ENCODE results near the gene KANSL1L. TPM values are rescaled to one million over a fixed set of nuclear protein-coding genes. Genes with fewer than 3 reads are reported as not detected.
A peak's percentile ranks its signal among the peaks of the same experiment; 100 is the strongest.

The KANSL1L gene
- polyA plus RNA-seq, 1 of the 3 experiments (the other 2 are of a cell fraction) = 5.5 TPM

DNA sequence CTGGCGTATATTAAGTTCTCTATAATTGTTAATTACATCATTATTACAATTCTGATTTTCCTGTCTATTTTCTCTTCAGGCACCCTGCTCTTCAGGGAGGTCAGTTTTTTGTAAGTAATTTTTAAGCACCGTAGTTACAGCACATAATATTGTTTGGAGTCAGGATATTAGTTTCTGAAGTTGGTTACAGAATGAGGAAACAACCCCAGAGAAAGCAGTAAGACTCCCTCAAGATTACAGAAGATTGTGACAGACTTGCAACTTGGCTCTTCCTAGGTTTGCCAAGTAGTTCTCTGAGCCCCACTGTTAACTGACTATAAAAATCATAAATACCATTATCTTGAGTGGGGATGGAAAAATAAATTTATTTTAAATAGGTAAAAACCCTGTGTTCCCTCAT is 167.8 kb downstream of the KANSL1L start:
- CTCF ChIA-PET = interaction anchor here (1.1 kb wide), 1 partner anchor 196 kb away, joined by 4 read pairs; no protein-coding TSS in a partner anchor
- Histone ChIP-seq H3K27ac (ENCODE audit: low read depth in 2 of 2, low read length in 1 of 2) (no peak overlapping the region), H2AFZ (ENCODE audit: low read depth) (no peak overlapping the region)

DNA sequence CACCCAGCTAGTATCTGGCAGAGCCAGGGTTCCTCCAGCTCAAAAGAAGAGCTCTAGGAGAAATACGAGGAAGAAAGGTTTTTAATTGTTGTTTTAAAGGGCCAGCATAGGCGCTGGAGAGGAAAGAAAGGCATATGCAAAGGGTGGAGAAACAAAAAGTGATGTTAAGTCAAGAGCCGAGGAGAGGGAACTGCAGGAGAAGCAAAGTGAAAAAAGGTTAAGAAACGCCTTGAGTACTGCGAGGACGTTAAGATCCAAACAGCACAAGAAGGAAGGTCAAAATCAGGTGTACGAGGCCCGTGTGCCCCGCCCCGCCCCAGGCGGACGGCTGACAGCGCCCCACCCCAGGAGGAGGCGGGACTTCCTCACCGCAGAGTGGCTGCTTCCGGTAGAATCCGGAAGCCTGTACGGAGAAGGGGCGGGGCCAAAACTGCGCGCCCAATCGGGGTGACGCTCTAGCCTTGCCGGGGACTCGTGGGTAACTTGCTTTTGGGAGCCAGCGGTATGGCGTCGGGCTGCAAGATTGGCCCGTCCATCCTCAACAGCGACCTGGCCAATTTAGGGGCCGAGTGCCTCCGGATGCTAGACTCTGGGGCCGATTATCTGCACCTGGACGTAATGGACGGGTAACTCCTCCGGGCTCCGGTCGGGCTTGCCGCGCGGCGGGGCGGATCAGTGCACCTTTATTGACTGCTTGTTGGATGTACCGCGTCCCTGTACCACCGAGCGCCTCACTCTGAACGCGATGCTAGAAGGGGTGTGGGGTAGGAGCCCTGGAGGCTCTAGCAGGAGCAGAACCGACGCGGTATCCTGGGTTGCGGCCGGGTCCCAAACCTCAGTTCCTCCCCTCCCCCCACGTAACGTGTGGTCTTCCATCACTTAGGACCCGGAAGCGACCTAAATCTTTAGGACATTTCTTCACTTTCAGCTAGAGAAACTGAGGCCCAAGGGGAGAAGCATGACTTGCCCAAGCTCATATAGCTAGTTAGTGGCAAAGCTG is 168.8 kb downstream of the KANSL1L start, which contains the start of gene RPE:
Gene RPE (plus strand): TSS at position 481 of the 1,000 bp plus-strand sequence. CDS start 24 bp downstream, at position 505.
- DNase-seq = peak; percentile 95
- WGBS (ENCODE audit: low lambda C conversion rate) = 2% methylated on average over 26 of the region's 58 CpGs
- Histone ChIP-seq H3K27ac (ENCODE audit: low read depth in 2 of 2, low read length in 1 of 2) (peak within 1 kb of the TSS; percentile 54 to 87; a peak in 3 of 4 replicates), H2AFZ (ENCODE audit: low read depth) (peak within 1 kb of the TSS; percentile 94), H3K27me3 (ENCODE audit: insufficient read depth) (no peaks in the 10 kb centered on the region), H3K36me3 (replicated peaks in 1 of 2; ENCODE audit: control insufficient read depth in 1 of 2, insufficient read depth in 2 of 2, low read length in 1 of 2) (peaks cover 9 to 30% of the 10 kb centered on the region in 2 experiments), H3F3A (replicated peaks; ENCODE audit: insufficient read depth) (no peaks in the 10 kb centered on the region), H3K4me3 (ENCODE audit: low read depth in 2 of 2, low read length in 1 of 2) (peak within 1 kb of the TSS; percentile 97 to 99), H3K4me1 (ENCODE audit: control insufficient read depth in 1 of 2, insufficient read depth in 2 of 2, low read depth in 1 of 2, low read length in 1 of 2) (peaks cover 7 to 17% of the 10 kb centered on the region in 2 experiments), H3K9ac (peak within 1 kb of the TSS; percentile 81), H4K20me1 (ENCODE audit: insufficient read depth) (peaks cover 32% of the 10 kb centered on the region), H3K9me3 (no peaks in the 10 kb centered on the region), H3K79me2 (ENCODE audit: insufficient read depth) (peaks cover 51% of the 10 kb centered on the region), H3K4me2 (peak within 1 kb of the TSS; percentile 78), H3K9me2 (no peaks in the 10 kb centered on the region)
- CTCF ChIA-PET = interaction anchor here (0.6 to 1.1 kb wide), 3 partner anchors 194 to 238 kb away, joined by 3 to 4 read pairs (median 3); no protein-coding TSS in a partner anchor
- POLR2A ChIA-PET = no interaction called here
- TF ChIP-seq SIN3A (IDR thresholded peaks at IDR 0.05; ENCODE audit: borderline replicate concordance, low read depth, low read length) (0 out of 2 replicates have a peak, but pooled peaks have one; percentile 67), GABPA (IDR thresholded peaks at IDR 0.05; ENCODE audit: low read depth) (peak; percentile 94), TAF1 (IDR thresholded peaks at IDR 0.05; ENCODE audit: borderline replicate concordance, low read depth, low read length) (peak; percentile 83), FOSL2 (IDR thresholded peaks at IDR 0.05; ENCODE audit: borderline replicate concordance, low read depth) (no peak), RAD21 (IDR thresholded peaks at IDR 0.05; ENCODE audit: low read length) (no peak), ELF1 (IDR thresholded peaks at IDR 0.05) (peak; percentile 88), SMC3 (IDR thresholded peaks at IDR 0.05; ENCODE audit: low read depth, low read length) (no peak), FOXJ3 (CRISPR knock-in tag; IDR thresholded peaks at IDR 0.05) (no peak), NRF1 (IDR thresholded peaks at IDR 0.05; ENCODE audit: low read depth, low read length) (no peak), YY1 (IDR thresholded peaks at IDR 0.05; ENCODE audit: low read depth) (peak; percentile 83), CHD2 (IDR thresholded peaks at IDR 0.05; ENCODE audit: low read length, partially characterized antibody) (peak; percentile 27), EZH2phosphoT487 (IDR thresholded peaks at IDR 0.05; ENCODE audit: borderline replicate concordance, low read depth) (no peak)
- TF ChIP-seq, protein P1, sequence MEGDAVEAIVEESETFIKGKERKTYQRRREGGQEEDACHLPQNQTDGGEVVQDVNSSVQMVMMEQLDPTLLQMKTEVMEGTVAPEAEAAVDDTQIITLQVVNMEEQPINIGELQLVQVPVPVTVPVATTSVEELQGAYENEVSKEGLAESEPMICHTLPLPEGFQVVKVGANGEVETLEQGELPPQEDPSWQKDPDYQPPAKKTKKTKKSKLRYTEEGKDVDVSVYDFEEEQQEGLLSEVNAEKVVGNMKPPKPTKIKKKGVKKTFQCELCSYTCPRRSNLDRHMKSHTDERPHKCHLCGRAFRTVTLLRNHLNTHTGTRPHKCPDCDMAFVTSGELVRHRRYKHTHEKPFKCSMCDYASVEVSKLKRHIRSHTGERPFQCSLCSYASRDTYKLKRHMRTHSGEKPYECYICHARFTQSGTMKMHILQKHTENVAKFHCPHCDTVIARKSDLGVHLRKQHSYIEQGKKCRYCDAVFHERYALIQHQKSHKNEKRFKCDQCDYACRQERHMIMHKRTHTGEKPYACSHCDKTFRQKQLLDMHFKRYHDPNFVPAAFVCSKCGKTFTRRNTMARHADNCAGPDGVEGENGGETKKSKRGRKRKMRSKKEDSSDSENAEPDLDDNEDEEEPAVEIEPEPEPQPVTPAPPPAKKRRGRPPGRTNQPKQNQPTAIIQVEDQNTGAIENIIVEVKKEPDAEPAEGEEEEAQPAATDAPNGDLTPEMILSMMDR (IDR thresholded peaks at IDR 0.05) = no peak
- TF ChIP-seq, protein P2, sequence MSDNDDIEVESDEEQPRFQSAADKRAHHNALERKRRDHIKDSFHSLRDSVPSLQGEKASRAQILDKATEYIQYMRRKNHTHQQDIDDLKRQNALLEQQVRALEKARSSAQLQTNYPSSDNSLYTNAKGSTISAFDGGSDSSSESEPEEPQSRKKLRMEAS (IDR thresholded peaks at IDR 0.05; ENCODE audit: low read depth) = peak; percentile 68
- TF ChIP-seq, protein P3, sequence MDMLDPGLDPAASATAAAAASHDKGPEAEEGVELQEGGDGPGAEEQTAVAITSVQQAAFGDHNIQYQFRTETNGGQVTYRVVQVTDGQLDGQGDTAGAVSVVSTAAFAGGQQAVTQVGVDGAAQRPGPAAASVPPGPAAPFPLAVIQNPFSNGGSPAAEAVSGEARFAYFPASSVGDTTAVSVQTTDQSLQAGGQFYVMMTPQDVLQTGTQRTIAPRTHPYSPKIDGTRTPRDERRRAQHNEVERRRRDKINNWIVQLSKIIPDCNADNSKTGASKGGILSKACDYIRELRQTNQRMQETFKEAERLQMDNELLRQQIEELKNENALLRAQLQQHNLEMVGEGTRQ (IDR thresholded peaks at IDR 0.05; ENCODE audit: borderline replicate concordance, low read depth, low read length) = no peak

More for the DNA sequence above, 167.8 kb downstream of the KANSL1L start:
- no peaks in the 10 kb centered on the region for H3K9me2 ChIP-seq
- no peaks in the 10 kb centered on the region for H3K27me3 ChIP-seq (ENCODE audit: insufficient read depth)
- POLR2A ChIA-PET = no interaction called here
- no peaks in the 10 kb centered on the region for H3F3A ChIP-seq (replicated peaks; ENCODE audit: insufficient read depth)
- H3K79me2 ChIP-seq (ENCODE audit: insufficient read depth) = peaks cover 60% of the 10 kb centered on the region
- peaks cover 35% of the 10 kb centered on the region for H4K20me1 ChIP-seq (ENCODE audit: insufficient read depth)
- TF ChIP-seq NRF1 (IDR thresholded peaks at IDR 0.05; ENCODE audit: low read depth, low read length) = no peak
- no peak for TF ChIP-seq GATA2 (CRISPR knock-in tag; IDR thresholded peaks at IDR 0.05)
- TF ChIP-seq, protein P4, sequence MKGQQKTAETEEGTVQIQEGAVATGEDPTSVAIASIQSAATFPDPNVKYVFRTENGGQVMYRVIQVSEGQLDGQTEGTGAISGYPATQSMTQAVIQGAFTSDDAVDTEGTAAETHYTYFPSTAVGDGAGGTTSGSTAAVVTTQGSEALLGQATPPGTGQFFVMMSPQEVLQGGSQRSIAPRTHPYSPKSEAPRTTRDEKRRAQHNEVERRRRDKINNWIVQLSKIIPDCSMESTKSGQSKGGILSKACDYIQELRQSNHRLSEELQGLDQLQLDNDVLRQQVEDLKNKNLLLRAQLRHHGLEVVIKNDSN (IDR thresholded peaks at IDR 0.05; ENCODE audit: borderline replicate concordance, low read depth) = no peak
- TF ChIP-seq POLR2AphosphoS5 (IDR thresholded peaks at IDR 0.05; ENCODE audit: low read depth, low read length) = no peak
- TF ChIP-seq, protein P3 (IDR thresholded peaks at IDR 0.05; ENCODE audit: borderline replicate concordance, low read depth, low read length) = no peak
- TF ChIP-seq RFX5 (IDR thresholded peaks at IDR 0.05; ENCODE audit: low read length) = no peak
- TF ChIP-seq NFIC (IDR thresholded peaks at IDR 0.05; ENCODE audit: borderline replicate concordance) = no peak
- no peak for TF ChIP-seq RCOR1 (IDR thresholded peaks at IDR 0.05; ENCODE audit: low read length)
- TF ChIP-seq RAD21 (IDR thresholded peaks at IDR 0.05; ENCODE audit: low read length) = no peak
- no peak for TF ChIP-seq SIN3A (IDR thresholded peaks at IDR 0.05; ENCODE audit: borderline replicate concordance, low read depth, low read length)
- TF ChIP-seq YY1 (IDR thresholded peaks at IDR 0.05; ENCODE audit: low read depth) = no peak
- no peak for TF ChIP-seq TCF12 (IDR thresholded peaks at IDR 0.05)
- no peak for TF ChIP-seq FOXJ3 (CRISPR knock-in tag; IDR thresholded peaks at IDR 0.05)
- 16% methylated on average over 2 of the region's 2 CpGs for WGBS (ENCODE audit: low lambda C conversion rate)
- peak overlapping the region; percentile 97 to 99 for H3K4me3 ChIP-seq (ENCODE audit: low read depth in 2 of 2, low read length in 1 of 2)
- no peak for DNase-seq
- H3K4me1 ChIP-seq (ENCODE audit: control insufficient read depth in 1 of 2, insufficient read depth in 2 of 2, low read depth in 1 of 2, low read length in 1 of 2) = peaks cover 7 to 17% of the 10 kb centered on the region in 2 experiments
- H3K9me3 ChIP-seq = no peaks in the 10 kb centered on the region
- H3K4me2 ChIP-seq = peak overlapping the region; percentile 78
- peak overlapping the region; percentile 81 for H3K9ac ChIP-seq
- peaks cover 9 to 33% of the 10 kb centered on the region in 2 experiments for H3K36me3 ChIP-seq (replicated peaks in 1 of 2; ENCODE audit: control insufficient read depth in 1 of 2, insufficient read depth in 2 of 2, low read length in 1 of 2)
